G401 (cell line): Measurements from ENCODE around the gene NLRP11. TPM values are rescaled to one million over a fixed set of nuclear protein-coding genes. Genes with fewer than 3 reads are reported as not detected.
"Not testable (repeated sequence)": the region's sequence is repeated elsewhere in the genome, so short reads cannot be mapped to it uniquely, and the experiment has no call there.

Experiments
- DNase-seq: peaks from one replicate; pipeline ENCODE4 v3.0.0-alpha.2; 2015; ENCODE audit warnings: low spot score
- in situ Hi-C: cut with HindIII; loops from 2 replicates; pipeline ENCODE4 v1.10.0; 2016; ENCODE audit warnings: low sequenced_read_pairs, mixed read lengths
- total RNA-seq: library from RNA; depleted of rRNA; stranded (reverse); fragments of >200 nt; shearing (Covaris generic); gene quantifications from 2 replicates; pipeline ENCODE4 v1.2.3, GENCODE V29; 2014; rRNA removed

Gene NLRP11
- total RNA-seq, 1 experiment from 2014 or later: 1.6 TPM

GRCh38 chr19:55801416-55801815 is 30.4 kb downstream of the NLRP11 start:
- in situ Hi-C loops: no loop called here
- DNase-seq: no peak

GRCh38 chr19:55795021-55795420 is 36.8 kb downstream of the NLRP11 start:
- DNase-seq: no peak
- in situ Hi-C loops: no loop called here

GRCh38 chr19:55781112-55781511 is 50.7 kb downstream of the NLRP11 start:
- no peak for DNase-seq
- in situ Hi-C loops: no loop called here

DNA sequence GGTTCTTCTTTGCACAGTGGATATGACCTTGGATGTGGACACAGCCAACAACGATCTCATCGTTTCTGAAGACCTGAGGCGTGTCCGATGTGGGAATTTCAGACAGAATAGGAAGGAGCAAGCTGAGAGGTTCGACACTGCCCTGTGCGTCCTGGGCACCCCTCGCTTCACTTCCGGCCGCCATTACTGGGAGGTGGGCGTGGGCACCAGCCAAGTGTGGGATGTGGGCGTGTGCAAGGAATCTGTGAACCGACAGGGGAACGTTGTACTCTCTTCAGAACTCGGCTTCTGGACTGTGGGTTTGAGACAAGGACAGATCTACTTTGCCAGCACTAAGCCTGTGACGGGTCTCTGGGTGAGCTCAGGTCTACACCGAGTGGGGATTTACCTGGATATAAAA is 53.5 kb downstream of the NLRP11 start:
- in situ Hi-C loops: no loop called here
- no peak for DNase-seq

DNA sequence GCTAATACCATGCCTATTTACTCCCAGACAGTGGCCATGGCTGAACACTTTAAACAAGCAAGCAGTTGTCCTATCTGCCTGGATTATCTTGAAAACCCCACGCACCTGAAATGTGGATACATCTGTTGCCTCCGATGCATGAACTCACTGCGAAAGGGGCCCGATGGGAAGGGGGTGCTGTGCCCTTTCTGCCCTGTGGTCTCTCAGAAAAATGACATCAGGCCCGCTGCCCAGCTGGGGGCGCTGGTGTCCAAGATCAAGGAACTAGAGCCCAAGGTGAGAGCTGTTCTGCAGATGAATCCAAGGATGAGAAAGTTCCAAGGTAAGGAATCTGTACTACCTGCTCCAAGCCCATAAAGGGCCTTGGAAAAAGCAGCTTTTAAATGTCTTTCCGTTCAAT is 54.3 kb downstream of the NLRP11 start:
- no peak for DNase-seq
- in situ Hi-C loops: no loop called here

- not testable (repeated sequence) for DNase-seq
These were observed 62.2 kb downstream of the NLRP11 start for GRCh38 chr19:55769632-55770031.

DNA sequence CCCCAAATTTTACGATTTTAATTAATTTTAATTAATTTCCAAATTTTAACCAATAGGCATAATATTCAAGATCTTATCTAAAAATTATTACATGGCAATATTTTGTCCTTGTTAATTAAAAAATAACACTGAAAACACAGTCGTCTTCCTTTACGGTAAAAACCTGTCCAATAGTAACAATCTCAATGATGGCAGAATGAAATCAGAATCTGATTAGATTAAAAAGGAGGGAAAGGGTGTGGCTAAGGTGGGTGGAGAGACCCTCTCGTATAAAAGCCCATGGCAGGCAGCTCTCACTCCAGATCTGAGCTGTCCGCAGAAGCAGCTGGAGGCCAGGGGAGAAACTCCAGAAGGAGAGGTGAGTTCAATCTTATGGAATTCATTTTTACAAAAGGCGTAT is 63.0 kb downstream of the NLRP11 start, which contains the start of gene RFPL4AL1:
RFPL4AL1 (plus strand) TSS at position 301 of the 400 bp plus-strand sequence. CDS start 2,687 bp downstream, outside the sequence.
- in situ Hi-C loops, DNase-seq: not testable (repeated sequence)

More at GRCh38 chr19:55769632-55770031, 62.2 kb downstream of the NLRP11 start:
- in situ Hi-C loops: not testable (repeated sequence)

- no peak for DNase-seq
- in situ Hi-C loops: no loop called here
These were observed 65.3 kb downstream of the NLRP11 start for GRCh38 chr19:55766466-55766865.

DNA sequence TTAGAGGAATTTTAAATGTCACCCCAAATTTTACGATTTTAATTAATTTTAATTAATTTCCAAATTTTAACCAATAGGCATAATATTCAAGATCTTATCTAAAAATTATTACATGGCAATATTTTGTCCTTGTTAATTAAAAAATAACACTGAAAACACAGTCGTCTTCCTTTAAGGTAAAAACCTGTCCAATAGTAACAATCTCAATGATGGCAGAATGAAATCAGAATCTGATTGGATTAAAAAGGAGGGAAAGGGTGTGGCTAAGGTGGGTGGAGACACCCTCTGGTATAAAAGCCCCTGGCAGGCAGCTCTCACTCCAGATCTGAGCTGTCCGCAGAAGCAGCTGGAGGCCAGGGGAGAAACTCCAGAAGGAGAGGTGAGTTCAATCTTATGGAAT is 73.0 kb downstream of the NLRP11 start, which contains the start of gene RFPL4A:
RFPL4A (plus strand) TSS at position 301 of the 400 bp plus-strand sequence. CDS start 2,704 bp downstream, outside the sequence.
- in situ Hi-C loops, DNase-seq: not testable (repeated sequence)

GRCh38 chr19:55756808-55757207 is 75.0 kb downstream of the NLRP11 start:
- DNase-seq, in situ Hi-C loops: not testable (repeated sequence)

DNA sequence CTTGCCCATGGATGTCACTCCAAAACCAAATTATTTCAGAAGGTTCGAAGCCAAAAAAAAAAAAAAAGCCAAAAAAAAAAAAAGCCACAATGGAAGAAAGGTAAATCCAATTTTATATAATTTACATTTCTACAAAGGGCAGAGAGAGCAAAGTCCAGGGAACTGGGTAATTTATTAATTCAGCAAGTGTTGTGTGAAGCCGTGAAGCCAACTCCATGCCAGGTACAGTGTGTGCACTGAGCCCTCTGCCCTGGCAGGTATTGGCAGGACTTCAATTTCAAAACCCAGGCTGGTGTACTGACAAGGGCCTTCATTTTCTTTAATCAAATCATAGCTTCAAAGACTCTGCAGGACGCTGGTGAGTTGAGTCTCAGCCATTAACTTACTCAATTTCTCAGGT is 78.4 kb downstream of the NLRP11 start:
- DNase-seq: no peak
- in situ Hi-C loops: no loop called here

- DNase-seq: no peak
- in situ Hi-C loops: no loop called here
These were observed 81.1 kb downstream of the NLRP11 start for GRCh38 chr19:55750715-55751114.

GRCh38 chr19:55738302-55738701 is 93.5 kb downstream of the NLRP11 start, which contains the start of gene NLRP9:
NLRP9 (minus strand) TSS chr19:55738402; CDS start chr19:55738374, 28 bp downstream.
- in situ Hi-C loops: no loop called here
- no peak for DNase-seq

Other genes with a start within 250 kb of the NLRP11 start
- 5.2 and 7.7 TPM in 2 replicates for gene FIZ1, start 232.5 kb downstream of the NLRP11 start, total RNA-seq
- gene ZNF524, start 231.7 kb downstream of the NLRP11 start, total RNA-seq: 8.4 and 19.8 TPM in 2 replicates
- gene ZNF865, start 226.4 kb downstream of the NLRP11 start, total RNA-seq: 1.6 and 1.7 TPM in 2 replicates
- gene ZNF784, start 207.4 kb downstream of the NLRP11 start, total RNA-seq: 6.8 and 21.0 TPM in 2 replicates
- 5.1 and 17.4 TPM in 2 replicates for gene ZNF580, start 191.0 kb downstream of the NLRP11 start, total RNA-seq
- gene ZNF581, start 188.3 kb downstream of the NLRP11 start, total RNA-seq: 31.0 and 53.7 TPM in 2 replicates
- gene CCDC106, start 183.8 kb downstream of the NLRP11 start, total RNA-seq: 24.9 and 29.0 TPM in 2 replicates
- 239 and 262 TPM in 2 replicates for gene U2AF2, start 177.0 kb downstream of the NLRP11 start, total RNA-seq
- gene EPN1, start 156.8 kb downstream of the NLRP11 start, total RNA-seq: 40.6 and 89.1 TPM in 2 replicates
- not detected in 2 replicates for gene NLRP9, start 93.6 kb downstream of the NLRP11 start, total RNA-seq
- gene RFPL4A, start 72.9 kb downstream of the NLRP11 start, total RNA-seq: 0.49 and 3.1 TPM in 2 replicates
- gene RFPL4AL1, start 62.9 kb downstream of the NLRP11 start, total RNA-seq: 0.17 and 0.18 TPM in 2 replicates
- 0.07 TPM in 1 of 2 replicates, not detected in the other for gene NLRP4, start 4.5 kb upstream of the NLRP11 start, total RNA-seq
- gene NLRP13, start 100.3 kb upstream of the NLRP11 start, total RNA-seq: not detected in 2 replicates
- gene NLRP8, start 115.8 kb upstream of the NLRP11 start, total RNA-seq: not detected in 2 replicates
- gene NLRP5, start 154.8 kb upstream of the NLRP11 start, total RNA-seq: not detected in 2 replicates